ENCODE data around the gene SH3RF3. TPM values are rescaled to one million over a fixed set of nuclear protein-coding genes. Genes with fewer than 3 reads are reported as not detected.

Gene SH3RF3
- polyA plus RNA-seq, 2 donors: 1.1 to 1.3 TPM

GRCh38 chr2:109376796-109377495, 247.9 kb downstream of the SH3RF3 start:
- H3K9me3 ChIP-seq (ENCODE audit: control insufficient read depth in 2 of 2, insufficient read depth in 1 of 2, low read depth in 1 of 2, low read length in 1 of 2): no peaks in the 10 kb centered on the region
- H3K4me1 ChIP-seq (ENCODE audit: control insufficient read depth in 2 of 2, insufficient read depth in 2 of 2, low read length in 1 of 2): peaks cover 0 to 3% of the 10 kb centered on the region in 2 donors
- H3K27ac ChIP-seq (ENCODE audit: low read depth in 2 of 2, low read length in 1 of 2): no peak overlapping the region
- H3K27me3 ChIP-seq (ENCODE audit: control insufficient read depth in 1 of 2, insufficient read depth in 2 of 2, low read length in 2 of 2): no peaks in the 10 kb centered on the region
- WGBS, 2 donors: 90 to 95% methylated on average over 13 of the region's 13 CpGs
- H3K4me3 ChIP-seq (ENCODE audit: low read depth in 1 of 2, low read length in 2 of 2): no peak overlapping the region
- peaks cover 0 to 4% of the 10 kb centered on the region in 2 donors for H3K36me3 ChIP-seq (ENCODE audit: control insufficient read depth in 2 of 2, insufficient read depth in 2 of 2, low read length in 1 of 2)

DNA sequence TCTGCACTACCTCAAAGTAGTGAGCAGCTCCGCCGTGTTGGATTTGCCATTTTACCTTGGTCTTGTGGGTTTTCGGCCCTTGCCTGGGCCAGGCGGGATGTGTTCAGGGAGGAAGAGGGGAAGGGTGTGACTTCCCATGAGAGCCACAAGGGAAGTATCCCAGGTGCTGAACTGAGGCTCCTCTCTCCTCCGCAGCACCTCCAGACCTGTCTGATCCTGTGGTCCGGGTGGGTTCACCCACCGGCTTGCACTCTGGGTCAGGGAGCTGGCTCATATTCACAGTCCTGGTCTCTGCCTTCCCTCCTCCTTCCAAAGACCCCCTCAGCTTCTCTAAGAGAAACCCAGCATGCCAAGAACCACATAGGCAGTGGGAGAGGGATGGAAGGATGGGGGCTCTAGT, 249.0 kb downstream of the SH3RF3 start:
- peaks cover 0 to 4% of the 10 kb centered on the region in 2 donors for H3K36me3 ChIP-seq (ENCODE audit: control insufficient read depth in 2 of 2, insufficient read depth in 2 of 2, low read length in 1 of 2)
- no peaks in the 10 kb centered on the region for H3K27me3 ChIP-seq (ENCODE audit: control insufficient read depth in 1 of 2, insufficient read depth in 2 of 2, low read length in 2 of 2)
- no peak overlapping the region for H3K4me3 ChIP-seq (ENCODE audit: low read depth in 1 of 2, low read length in 2 of 2)
- no peaks in the 10 kb centered on the region for H3K9me3 ChIP-seq (ENCODE audit: control insufficient read depth in 2 of 2, insufficient read depth in 1 of 2, low read depth in 1 of 2, low read length in 1 of 2)
- peaks cover 2 to 11% of the 10 kb centered on the region in 2 donors for H3K4me1 ChIP-seq (ENCODE audit: control insufficient read depth in 2 of 2, insufficient read depth in 2 of 2, low read length in 1 of 2)
- H3K27ac ChIP-seq (ENCODE audit: low read depth in 2 of 2, low read length in 1 of 2): no peak overlapping the region
- WGBS, 2 donors: 88 to 93% methylated on average over 7 of the region's 7 CpGs

GRCh38 chr2:109378682-109379081, 249.7 kb downstream of the SH3RF3 start:
- H3K27ac ChIP-seq (ENCODE audit: low read depth in 2 of 2, low read length in 1 of 2): no peak overlapping the region
- H3K36me3 ChIP-seq (ENCODE audit: control insufficient read depth in 2 of 2, insufficient read depth in 2 of 2, low read length in 1 of 2): peaks cover 0 to 4% of the 10 kb centered on the region in 2 donors
- H3K9me3 ChIP-seq (ENCODE audit: control insufficient read depth in 2 of 2, insufficient read depth in 1 of 2, low read depth in 1 of 2, low read length in 1 of 2): no peaks in the 10 kb centered on the region
- no peak overlapping the region for H3K4me3 ChIP-seq (ENCODE audit: low read depth in 1 of 2, low read length in 2 of 2)
- H3K4me1 ChIP-seq (ENCODE audit: control insufficient read depth in 2 of 2, insufficient read depth in 2 of 2, low read length in 1 of 2): peaks cover 2 to 13% of the 10 kb centered on the region in 2 donors
- no peaks in the 10 kb centered on the region for H3K27me3 ChIP-seq (ENCODE audit: control insufficient read depth in 1 of 2, insufficient read depth in 2 of 2, low read length in 2 of 2)

DNA sequence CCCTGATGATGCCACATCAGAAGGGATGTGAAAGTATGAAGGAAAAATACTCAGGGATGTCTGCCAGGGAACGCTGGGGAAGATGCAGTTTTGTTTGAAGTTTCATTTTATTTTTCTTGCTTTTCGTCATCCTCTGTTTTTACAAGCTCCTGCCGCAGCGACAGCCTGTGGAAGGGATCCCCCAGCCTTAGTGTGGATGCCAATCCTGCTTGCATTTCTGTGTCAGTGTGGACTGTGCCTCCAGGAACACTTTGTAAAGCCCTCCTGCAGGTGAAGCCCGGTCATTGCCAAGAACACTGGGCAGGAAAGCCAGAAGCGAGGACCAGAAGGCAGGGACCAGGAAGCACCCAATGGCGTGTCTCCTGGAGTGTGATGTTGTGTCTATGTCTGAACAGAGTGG, 250.5 kb downstream of the SH3RF3 start:
- Histone ChIP-seq H3K27me3 (ENCODE audit: control insufficient read depth in 1 of 2, insufficient read depth in 2 of 2, low read length in 2 of 2) (no peaks in the 10 kb centered on the region), H3K4me1 (ENCODE audit: control insufficient read depth in 2 of 2, insufficient read depth in 2 of 2, low read length in 1 of 2) (peaks cover 4 to 16% of the 10 kb centered on the region in 2 donors), H3K27ac (ENCODE audit: low read depth in 2 of 2, low read length in 1 of 2) (no peak overlapping the region), H3K9me3 (ENCODE audit: control insufficient read depth in 2 of 2, insufficient read depth in 1 of 2, low read depth in 1 of 2, low read length in 1 of 2) (no peaks in the 10 kb centered on the region), H3K36me3 (ENCODE audit: control insufficient read depth in 2 of 2, insufficient read depth in 2 of 2, low read length in 1 of 2) (peaks cover 0 to 4% of the 10 kb centered on the region in 2 donors), H3K4me3 (ENCODE audit: low read depth in 1 of 2, low read length in 2 of 2) (no peak overlapping the region)
- 82 to 83% methylated on average over 7 of the region's 7 CpGs for WGBS, 2 donors

- H3K4me3 ChIP-seq (ENCODE audit: low read depth in 1 of 2, low read length in 2 of 2): no peak overlapping the region
- peaks cover 4 to 16% of the 10 kb centered on the region in 2 donors for H3K4me1 ChIP-seq (ENCODE audit: control insufficient read depth in 2 of 2, insufficient read depth in 2 of 2, low read length in 1 of 2)
- WGBS, 2 donors: 84 to 90% methylated on average over 12 of the region's 12 CpGs
- H3K36me3 ChIP-seq (ENCODE audit: control insufficient read depth in 2 of 2, insufficient read depth in 2 of 2, low read length in 1 of 2): no peaks in the 10 kb centered on the region
- no peaks in the 10 kb centered on the region for H3K27me3 ChIP-seq (ENCODE audit: control insufficient read depth in 1 of 2, insufficient read depth in 2 of 2, low read length in 2 of 2)
- no peak overlapping the region for H3K27ac ChIP-seq (ENCODE audit: low read depth in 2 of 2, low read length in 1 of 2)
- H3K9me3 ChIP-seq (ENCODE audit: control insufficient read depth in 2 of 2, insufficient read depth in 1 of 2, low read depth in 1 of 2, low read length in 1 of 2): no peaks in the 10 kb centered on the region
These were observed 251.7 kb downstream of the SH3RF3 start for GRCh38 chr2:109380502-109381326.

GRCh38 chr2:109381327-109381820, 252.4 kb downstream of the SH3RF3 start:
- Histone ChIP-seq H3K4me3 (ENCODE audit: low read depth in 1 of 2, low read length in 2 of 2) (no peak overlapping the region), H3K36me3 (ENCODE audit: control insufficient read depth in 2 of 2, insufficient read depth in 2 of 2, low read length in 1 of 2) (no peaks in the 10 kb centered on the region), H3K9me3 (ENCODE audit: control insufficient read depth in 2 of 2, insufficient read depth in 1 of 2, low read depth in 1 of 2, low read length in 1 of 2) (no peaks in the 10 kb centered on the region), H3K4me1 (ENCODE audit: control insufficient read depth in 2 of 2, insufficient read depth in 2 of 2, low read length in 1 of 2) (peaks cover 4 to 13% of the 10 kb centered on the region in 2 donors), H3K27me3 (ENCODE audit: control insufficient read depth in 1 of 2, insufficient read depth in 2 of 2, low read length in 2 of 2) (no peaks in the 10 kb centered on the region), H3K27ac (ENCODE audit: low read depth in 2 of 2, low read length in 1 of 2) (no peak overlapping the region)
- WGBS, 2 donors: 94 to 96% methylated on average over 13 of the region's 13 CpGs

DNA sequence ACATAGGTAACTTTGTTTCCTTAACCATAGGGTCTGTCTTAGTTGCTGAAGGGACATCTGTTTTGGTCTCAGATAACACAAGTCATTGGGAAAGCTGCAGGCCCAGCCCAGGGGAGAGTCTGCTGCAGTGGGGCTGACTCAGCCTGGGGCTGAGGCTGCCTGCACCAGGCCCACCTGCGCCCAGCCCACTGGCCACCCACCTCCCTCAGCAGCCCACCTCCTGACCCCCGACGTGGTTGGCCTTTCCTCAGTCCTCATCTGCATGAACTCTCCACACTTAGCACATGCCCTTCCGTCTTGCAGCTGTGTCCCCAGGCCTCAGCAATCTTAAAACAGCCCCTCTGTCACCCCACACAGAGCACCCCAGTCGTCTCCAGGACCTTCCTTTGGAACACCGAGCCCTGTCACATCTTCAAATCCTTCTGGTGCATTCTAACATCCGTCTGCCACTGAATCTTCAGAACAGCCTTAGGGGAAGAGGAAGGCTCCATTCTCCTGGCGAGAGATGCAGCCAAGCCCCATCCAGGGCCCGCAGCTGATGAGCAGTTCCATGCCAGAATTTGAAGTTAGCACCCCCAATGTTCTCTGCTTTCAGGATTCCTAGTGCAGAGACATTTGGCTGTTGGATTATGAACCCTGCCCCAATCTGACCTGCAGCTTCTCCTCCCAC, 253.4 kb downstream of the SH3RF3 start:
- no peaks in the 10 kb centered on the region for H3K36me3 ChIP-seq (ENCODE audit: control insufficient read depth in 2 of 2, insufficient read depth in 2 of 2, low read length in 1 of 2)

GRCh38 chr2:109382951-109383350, 253.9 kb downstream of the SH3RF3 start:
- Histone ChIP-seq H3K4me1 (ENCODE audit: control insufficient read depth in 2 of 2, insufficient read depth in 2 of 2, low read length in 1 of 2) (peaks cover 4 to 13% of the 10 kb centered on the region in 2 donors), H3K27ac (ENCODE audit: low read depth in 2 of 2, low read length in 1 of 2) (no peak overlapping the region), H3K4me3 (ENCODE audit: low read depth in 1 of 2, low read length in 2 of 2) (no peak overlapping the region), H3K27me3 (ENCODE audit: control insufficient read depth in 1 of 2, insufficient read depth in 2 of 2, low read length in 2 of 2) (no peaks in the 10 kb centered on the region), H3K9me3 (ENCODE audit: control insufficient read depth in 2 of 2, insufficient read depth in 1 of 2, low read depth in 1 of 2, low read length in 1 of 2) (no peaks in the 10 kb centered on the region), H3K36me3 (ENCODE audit: control insufficient read depth in 2 of 2, insufficient read depth in 2 of 2, low read length in 1 of 2) (no peaks in the 10 kb centered on the region)
- 21 to 30% methylated on average over 4 of the region's 4 CpGs for WGBS, 2 donors

More for the DNA sequence above, 253.4 kb downstream of the SH3RF3 start:
- no peaks in the 10 kb centered on the region for H3K27me3 ChIP-seq (ENCODE audit: control insufficient read depth in 1 of 2, insufficient read depth in 2 of 2, low read length in 2 of 2)
- WGBS, 2 donors: 70 to 71% methylated on average over 9 of the region's 9 CpGs
- no peaks in the 10 kb centered on the region for H3K9me3 ChIP-seq (ENCODE audit: control insufficient read depth in 2 of 2, insufficient read depth in 1 of 2, low read depth in 1 of 2, low read length in 1 of 2)
- H3K4me3 ChIP-seq (ENCODE audit: low read depth in 1 of 2, low read length in 2 of 2): no peak overlapping the region
- peaks cover 4 to 13% of the 10 kb centered on the region in 2 donors for H3K4me1 ChIP-seq (ENCODE audit: control insufficient read depth in 2 of 2, insufficient read depth in 2 of 2, low read length in 1 of 2)
- no peak overlapping the region for H3K27ac ChIP-seq (ENCODE audit: low read depth in 2 of 2, low read length in 1 of 2)

GRCh38 chr2:109383505-109384307, 254.7 kb downstream of the SH3RF3 start:
- Histone ChIP-seq H3K27ac (ENCODE audit: low read depth in 2 of 2, low read length in 1 of 2) (no peak overlapping the region), H3K9me3 (ENCODE audit: control insufficient read depth in 2 of 2, insufficient read depth in 1 of 2, low read depth in 1 of 2, low read length in 1 of 2) (no peaks in the 10 kb centered on the region), H3K27me3 (ENCODE audit: control insufficient read depth in 1 of 2, insufficient read depth in 2 of 2, low read length in 2 of 2) (no peaks in the 10 kb centered on the region), H3K36me3 (ENCODE audit: control insufficient read depth in 2 of 2, insufficient read depth in 2 of 2, low read length in 1 of 2) (no peaks in the 10 kb centered on the region), H3K4me3 (ENCODE audit: low read depth in 1 of 2, low read length in 2 of 2) (no peak overlapping the region), H3K4me1 (ENCODE audit: control insufficient read depth in 2 of 2, insufficient read depth in 2 of 2, low read length in 1 of 2) (peaks cover 4 to 13% of the 10 kb centered on the region in 2 donors)
- WGBS, 2 donors: 72 to 78% methylated on average over 19 of the region's 19 CpGs
